ENCODE results near the gene SLC39A11. TPM values are rescaled to one million over a fixed set of nuclear protein-coding genes. Genes with fewer than 3 reads are reported as not detected.

The SLC39A11 gene
- total and polyA plus RNA-seq, 2 of the 13 experiments (the other 11 are each of a cell fraction or from before 2014, with no cell fraction given): 17.2 to 31.5 TPM

DNA sequence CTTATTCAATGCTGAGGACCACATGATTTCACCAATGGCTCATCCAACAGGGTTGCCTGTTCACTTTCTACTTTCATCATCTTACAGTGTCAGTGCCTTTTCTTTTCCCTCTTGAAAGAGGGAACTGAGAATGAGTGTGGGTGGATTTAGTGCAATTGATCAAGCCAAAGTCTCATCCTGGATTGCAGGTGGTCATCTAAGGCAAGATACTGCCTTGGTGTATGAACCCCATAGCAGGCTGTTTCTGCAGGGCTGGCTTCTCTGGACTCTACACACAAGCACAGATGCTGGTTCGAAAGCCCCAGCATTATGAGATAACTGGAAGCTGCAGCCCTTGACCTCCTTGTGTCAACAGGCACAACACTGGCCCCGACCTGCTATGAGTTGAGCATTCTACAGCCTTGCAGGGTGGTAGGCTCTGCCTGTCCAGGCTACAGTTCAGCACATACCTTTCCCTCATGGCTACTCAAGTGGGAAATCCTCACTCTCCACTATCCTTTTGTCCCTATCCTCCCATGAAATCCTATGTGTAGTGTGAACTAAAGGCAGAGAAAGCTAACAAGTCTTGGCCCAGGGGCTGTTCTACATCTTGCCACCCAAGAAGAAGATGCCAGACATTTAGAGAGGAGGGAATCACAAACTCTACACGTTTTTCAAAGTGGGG, 358.7 kb downstream of the SLC39A11 start (continued):
- TF ChIP-seq ZSCAN5A (CRISPR knock-in tag; IDR thresholded peaks at IDR 0.05; ENCODE audit: borderline replicate concordance) (no peak), ZNF232 (CRISPR knock-in tag; IDR thresholded peaks at IDR 0.05; ENCODE audit: borderline replicate concordance) (no peak), GMEB1 (CRISPR knock-in tag; IDR thresholded peaks at IDR 0.05; ENCODE audit: borderline replicate concordance) (no peak), FOXA1 (IDR thresholded peaks at IDR 0.05) (no peak), FOXA1 (CRISPR knock-in tag; IDR thresholded peaks at IDR 0.05) (peak; percentile 95), ZNF644 (CRISPR knock-in tag; IDR thresholded peaks at IDR 0.05; ENCODE audit: low read depth) (peak; percentile 24; the same call in 1 of the 2 replicates), SAP130 (CRISPR knock-in tag; IDR thresholded peaks at IDR 0.05; ENCODE audit: low read depth) (peak; percentile 38; the same call in 1 of the 2 replicates), HMGA1 (CRISPR knock-in tag; conservative IDR thresholded peaks at IDR 0.05) (no peak), FOXO4 (CRISPR knock-in tag; conservative IDR thresholded peaks at IDR 0.05) (0 out of 2 replicates have a peak, but pooled peaks have one; percentile 40), NFE2 (CRISPR knock-in tag; IDR thresholded peaks at IDR 0.05) (no peak), FOXA3 (CRISPR knock-in tag; IDR thresholded peaks at IDR 0.05) (peak; percentile 89), PHF21A (CRISPR knock-in tag; IDR thresholded peaks at IDR 0.05) (0 out of 2 replicates have a peak, but pooled peaks have one; percentile 22), ATF7 (IDR thresholded peaks at IDR 0.05) (no peak), ATF7 (CRISPR knock-in tag; IDR thresholded peaks at IDR 0.05) (no peak), ZNF503 (CRISPR knock-in tag; IDR thresholded peaks at IDR 0.05) (no peak), ZNF75D (CRISPR knock-in tag; IDR thresholded peaks at IDR 0.05; ENCODE audit: borderline replicate concordance) (peak; percentile 98), IKZF4 (CRISPR knock-in tag; IDR thresholded peaks at IDR 0.05; ENCODE audit: borderline replicate concordance, low read depth, not compliant biosample characterization) (no peak), TEAD3 (CRISPR knock-in tag; optimal IDR thresholded peaks at IDR 0.05; ENCODE audit: borderline replicate concordance) (peak; percentile 28)
- TF ChIP-seq, protein P1, sequence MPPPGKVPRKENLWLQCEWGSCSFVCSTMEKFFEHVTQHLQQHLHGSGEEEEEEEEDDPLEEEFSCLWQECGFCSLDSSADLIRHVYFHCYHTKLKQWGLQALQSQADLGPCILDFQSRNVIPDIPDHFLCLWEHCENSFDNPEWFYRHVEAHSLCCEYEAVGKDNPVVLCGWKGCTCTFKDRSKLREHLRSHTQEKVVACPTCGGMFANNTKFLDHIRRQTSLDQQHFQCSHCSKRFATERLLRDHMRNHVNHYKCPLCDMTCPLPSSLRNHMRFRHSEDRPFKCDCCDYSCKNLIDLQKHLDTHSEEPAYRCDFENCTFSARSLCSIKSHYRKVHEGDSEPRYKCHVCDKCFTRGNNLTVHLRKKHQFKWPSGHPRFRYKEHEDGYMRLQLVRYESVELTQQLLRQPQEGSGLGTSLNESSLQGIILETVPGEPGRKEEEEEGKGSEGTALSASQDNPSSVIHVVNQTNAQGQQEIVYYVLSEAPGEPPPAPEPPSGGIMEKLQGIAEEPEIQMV (CRISPR knock-in tag; IDR thresholded peaks at IDR 0.05; ENCODE audit: low read depth): no peak

Data from HepG2 (cell line).